WTC11 (cell line): ENCODE data around the gene RETREG2. TPM values are rescaled to one million over a fixed set of nuclear protein-coding genes. Genes with fewer than 3 reads are reported as not detected.

Experiments used
- ATAC-seq: fragments of 200-7000 bp; cut with Tn5 transposase; 2 replicates; pipeline ENCODE4 v1.10.0; 2021; ENCODE audit warnings: mild to moderate bottlenecking, moderate library complexity
- CTCF ChIA-PET: fragments of 300-600 bp; sonication (Branson Sonifier 250); formaldehyde crosslinking; loops from one replicate; lab custom pipeline; 2021; ENCODE audit warnings: antibody characterized with exemption; lab: Charles Lee
- POLR2A ChIA-PET: fragments of 350-600 bp; sonication (Branson Sonifier 250); formaldehyde crosslinking; loops from one replicate; lab custom pipeline; 2021; ENCODE audit warnings: antibody characterized with exemption; lab: Charles Lee
- DNase-seq: peaks from one replicate; pipeline ENCODE4 v3.0.0; 2021; ENCODE audit warnings: low spot score
- H3K27ac Mint-ChIP-seq: 2 replicates; pipeline ENCODE4 v1.8.0; 2021; ENCODE audit warnings: mixed read lengths
- H3K27me3 Mint-ChIP-seq: 2 replicates; pipeline ENCODE4 v1.8.0; 2021; ENCODE audit warnings: low read depth, mild to moderate bottlenecking, moderate library complexity, mixed read lengths
- H3K36me3 Mint-ChIP-seq: 2 replicates; pipeline ENCODE4 v1.8.0; 2021; ENCODE audit warnings: mixed read lengths
- H3K4me1 Mint-ChIP-seq: 2 replicates; pipeline ENCODE4 v1.8.0; 2022; ENCODE audit warnings: mixed read lengths
- H3K4me3 Mint-ChIP-seq: 2 replicates; pipeline ENCODE4 v1.8.0; 2021; ENCODE audit warnings: mild to moderate bottlenecking, moderate library complexity, mixed read lengths
- H3K9me3 Mint-ChIP-seq: 2 replicates; pipeline ENCODE4 v1.8.0; 2021; ENCODE audit warnings: mixed read lengths
- ATF6 ChIP-seq: sonication (generic); formaldehyde crosslinking; IDR thresholded peaks from 2 replicates; pipeline ENCODE4 v1.8.1; 2023; ENCODE audit warnings: mild to moderate bottlenecking, missing genetic modification reagents
- FOXP4 ChIP-seq: sonication (generic); formaldehyde crosslinking; IDR thresholded peaks from 2 replicates; pipeline ENCODE4 v1.8.0; 2022; ENCODE audit warnings: mild to moderate bottlenecking, missing genetic modification reagents
- HMGA2 ChIP-seq: fragments of 250-450 bp; sonication (Bioruptor Pico); IDR thresholded peaks from 2 replicates; pipeline ENCODE4 v1.4.0; 2021; ENCODE audit warnings: mild to moderate bottlenecking, moderate library complexity
- MXD4 ChIP-seq: fragments of 250-450 bp; sonication (Bioruptor Pico); IDR thresholded peaks from 2 replicates; pipeline ENCODE4 v1.8.0; 2021; ENCODE audit warnings: mild to moderate bottlenecking, moderate library complexity, borderline replicate concordance
- NR3C1 ChIP-seq: sonication (generic); formaldehyde crosslinking; conservative IDR thresholded peaks from 2 replicates; pipeline ENCODE4 v1.8.1; 2023; ENCODE audit warnings: low read depth, mild to moderate bottlenecking, missing genetic modification reagents
- USF2 ChIP-seq: sonication (generic); formaldehyde crosslinking; IDR thresholded peaks from 2 replicates; pipeline ENCODE4 v1.8.1; 2023; ENCODE audit warnings: mild to moderate bottlenecking, missing genetic modification reagents, moderate library complexity
- ZNF512 ChIP-seq: sonication (generic); formaldehyde crosslinking; IDR thresholded peaks from 2 replicates; pipeline ENCODE4 v1.8.1; 2022; ENCODE audit warnings: missing genetic modification reagents, borderline replicate concordance
- ZNF532 ChIP-seq: fragments of 250-450 bp; sonication (Bioruptor Pico); IDR thresholded peaks from 2 replicates; pipeline ENCODE4 v1.9.0; 2021; ENCODE audit warnings: mild to moderate bottlenecking, borderline replicate concordance
- ZNF671 ChIP-seq: fragments of 250-450 bp; sonication (Bioruptor Pico); IDR thresholded peaks from 2 replicates; pipeline ENCODE4 v1.8.0; 2021; ENCODE audit warnings: mild to moderate bottlenecking
- total RNA-seq: library from RNA; stranded (reverse); gene quantifications from 3 replicates; pipeline ENCODE4 v1.2.3, GENCODE V29; 2021
- TF ChIP-seq, protein P1 (sequence below): fragments of 250-450 bp; sonication (Bioruptor Pico); IDR thresholded peaks from 2 replicates; pipeline ENCODE4 v1.9.0; 2021; ENCODE audit warnings: moderate library complexity, mild to moderate bottlenecking, inconsistent platforms, borderline replicate concordance

RETREG2 gene
- total RNA-seq, 1 experiment from 2014 or later: 60.2 TPM

DNA sequence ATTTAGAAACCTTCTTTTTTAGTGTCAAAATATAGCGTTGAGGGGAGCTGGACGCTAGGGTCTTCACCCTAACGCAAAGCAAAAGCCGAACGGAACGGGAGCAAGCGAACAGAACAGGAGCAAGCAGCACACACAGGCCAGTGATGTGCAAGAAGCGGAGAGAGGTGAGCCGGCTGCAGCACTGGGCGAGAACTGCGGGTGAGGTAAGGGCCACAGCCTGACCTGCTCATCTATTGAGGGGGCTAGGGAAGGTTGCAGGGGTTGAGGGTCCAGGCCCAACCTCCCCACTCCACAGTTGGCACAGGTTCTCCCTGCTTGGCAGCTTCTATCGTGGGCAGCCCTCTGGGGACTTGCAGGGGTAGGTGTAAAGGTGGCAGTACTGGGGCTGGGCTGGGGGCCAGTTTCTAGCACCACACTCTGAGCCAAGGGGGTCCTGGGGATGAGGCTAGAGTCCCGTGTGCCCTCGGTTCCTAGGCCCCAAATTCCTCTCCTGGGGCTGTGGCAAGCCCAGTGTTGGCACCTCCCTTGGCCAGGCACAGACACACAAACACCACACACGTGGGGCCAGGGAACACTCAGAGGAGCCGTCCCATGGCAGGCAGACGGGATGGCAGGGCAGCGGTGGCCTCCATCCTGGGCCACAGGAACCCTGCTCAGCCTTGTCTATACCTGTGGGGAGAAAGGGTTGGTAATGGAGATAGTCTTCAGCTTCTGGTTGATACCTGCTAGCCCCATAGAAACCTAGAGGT, 41.9 kb downstream of the RETREG2 start:
- DNase-seq (no peak), ATAC-seq (no peak)
- H3K36me3 Mint-ChIP-seq: peaks cover 38% of the 10 kb centered on the region
- TF ChIP-seq ZNF532 (no peak), ATF6 (CRISPR knock-in tag) (no peak), MXD4 (no peak)
- no peaks in the 10 kb centered on the region for H3K9me3 Mint-ChIP-seq
- H3K4me3 Mint-ChIP-seq: no peak overlapping the region
- H3K27ac Mint-ChIP-seq: no peak overlapping the region
- CTCF ChIA-PET: interaction anchor here (1.4 to 2.8 kb wide), 4 partner anchors 32 to 311 kb away, joined by 3 to 24 read pairs (median 8); partner anchors contain the start of gene TUBA4B
- H3K4me1 Mint-ChIP-seq: peaks cover 25% of the 10 kb centered on the region
- POLR2A ChIA-PET: interaction anchor here (1.0 to 3.0 kb wide), 7 partner anchors 10 to 264 kb away, joined by 4 to 21 read pairs (median 11); partner anchors contain the start of genes ANKZF1, ATG9A, DNAJB2 and DNPEP
- no peaks in the 10 kb centered on the region for H3K27me3 Mint-ChIP-seq

GRCh38 chr2:219220652-219221402, 42.8 kb downstream of the RETREG2 start:
- TF ChIP-seq, protein P1, sequence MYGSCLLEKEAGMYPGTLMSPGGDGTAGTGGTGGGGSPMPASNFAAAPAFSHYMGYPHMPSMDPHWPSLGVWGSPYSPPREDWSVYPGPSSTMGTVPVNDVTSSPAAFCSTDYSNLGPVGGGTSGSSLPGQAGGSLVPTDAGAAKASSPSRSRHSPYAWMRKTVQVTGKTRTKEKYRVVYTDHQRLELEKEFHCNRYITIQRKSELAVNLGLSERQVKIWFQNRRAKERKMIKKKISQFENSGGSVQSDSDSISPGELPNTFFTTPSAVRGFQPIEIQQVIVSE: no peak
- TF ChIP-seq NR3C1 (CRISPR knock-in tag): no peak
- no peak for TF ChIP-seq HMGA2 (CRISPR knock-in tag)
- no peak for TF ChIP-seq ZNF512 (CRISPR knock-in tag)
- TF ChIP-seq MXD4: no peak
- no peak for TF ChIP-seq ZNF671 (CRISPR knock-in tag)
- TF ChIP-seq FOXP4: no peak
- TF ChIP-seq USF2 (CRISPR knock-in tag): no peak
- Mint-ChIP-seq H3K36me3 (peaks cover 42% of the 10 kb centered on the region), H3K4me3 (no peak overlapping the region), H3K27me3 (no peaks in the 10 kb centered on the region), H3K27ac (no peak overlapping the region), H3K9me3 (no peaks in the 10 kb centered on the region), H3K4me1 (peaks cover 25% of the 10 kb centered on the region)
- ATAC-seq: no peak
- ChIA-PET CTCF (no interaction called here), POLR2A (interaction anchor here (0.5 kb wide), 1 partner anchor 32 kb away, joined by 3 read pairs; the partner anchor contains the start of gene TUBA4B)
- no peak for DNase-seq
